H1 (cell line): Measurements from ENCODE around the gene AGAP1. TPM values are rescaled to one million over a fixed set of nuclear protein-coding genes. Genes with fewer than 3 reads are reported as not detected.

Experiments
- CTCF ChIA-PET: fragments of 300-600 bp; sonication (Branson Sonifier 250); formaldehyde crosslinking; loops from one replicate; lab custom pipeline; 2021; ENCODE audit not compliant: partially characterized antibody; lab: Charles Lee
- POLR2A ChIA-PET: fragments of 300-600 bp; sonication (Branson Sonifier 250); formaldehyde crosslinking; loops from one replicate; lab custom pipeline; 2021; ENCODE audit warnings: inconsistent platforms; ENCODE audit not compliant: partially characterized antibody; lab: Charles Lee
- DNase-seq, 2 experiments: peaks; one replicate each; pipeline versions ENCODE4 v3.0.0 to v3.0.0-alpha.2; 2010 to 2022; ENCODE audit warnings: low spot score in 2 of 2, low read depth in 1 of 2, mixed read lengths in 1 of 2
- FAIRE-seq: peaks from 2 replicates; lab custom pipeline; 2011; peaks lifted over from hg19 to GRCh38; lab: Jason Lieb, UNC
- H2AFZ ChIP-seq: 2 replicates; pipeline ENCODE4 v1.8.1; 2012; ENCODE audit warnings: low read length, inconsistent platforms
- H2AK5ac ChIP-seq: 2 replicates; pipeline ENCODE4 v1.6.1; 2013; ENCODE audit warnings: low read depth, low read length
- H2BK120ac ChIP-seq: replicated peaks from 2 replicates; pipeline ENCODE3; 2013; ENCODE audit warnings: low read depth, low read length, inconsistent platforms
- H2BK12ac ChIP-seq: 2 replicates; pipeline ENCODE4 v1.6.1; 2013; ENCODE audit warnings: low read depth, low read length
- H2BK15ac ChIP-seq: 2 replicates; pipeline ENCODE4 v1.6.1; 2013; ENCODE audit warnings: low read length
- H2BK20ac ChIP-seq: 2 replicates; pipeline ENCODE4 v1.6.1; 2013; ENCODE audit warnings: low read length
- H2BK5ac ChIP-seq: 2 replicates; pipeline ENCODE4 v1.6.1; 2013; ENCODE audit warnings: low read depth, low read length
- H3K14ac ChIP-seq: 2 replicates; pipeline ENCODE4 v1.6.1; 2013; ENCODE audit warnings: inconsistent platforms; ENCODE audit not compliant: insufficient read length
- H3K18ac ChIP-seq: 2 replicates; pipeline ENCODE4 v1.6.1; 2013; ENCODE audit warnings: low read length; ENCODE audit errors: extremely low read depth
- H3K23ac ChIP-seq: 2 replicates; pipeline ENCODE4 v1.6.1; 2013; ENCODE audit warnings: inconsistent platforms; ENCODE audit not compliant: insufficient read length
- H3K23me2 ChIP-seq: 2 replicates; pipeline ENCODE4 v1.6.1; 2013; ENCODE audit warnings: low read depth, low read length
- H3K27ac ChIP-seq: 2 replicates; pipeline ENCODE4 v1.6.1; 2011; ENCODE audit warnings: low read depth, low read length, inconsistent platforms
- H3K27me3 ChIP-seq, 4 experiments: replicated peaks in 1 of 4; 1 replicate in 1 of 4; 2 replicates in 3 of 4; pipeline versions ENCODE4 v1.6.1 to v1.8.1; 2011 to 2013; ENCODE audit warnings: low read length in 3 of 4, mild to moderate bottlenecking in 3 of 4, inconsistent platforms in 2 of 4, mixed read lengths in 2 of 4, moderate library complexity in 1 of 4; ENCODE audit not compliant: control insufficient read depth in 3 of 4, insufficient read depth in 3 of 4; ENCODE audit errors: extremely low read depth in 1 of 4
- H3K36me3 ChIP-seq, 4 experiments: 2 replicates each; pipeline versions ENCODE4 v1.6.1 to v1.8.1; 2011 to 2013; ENCODE audit warnings: mild to moderate bottlenecking in 4 of 4, low read length in 3 of 4, moderate library complexity in 2 of 4, control low read depth in 1 of 4, inconsistent platforms in 1 of 4; ENCODE audit not compliant: insufficient read depth in 4 of 4, control insufficient read depth in 2 of 4
- H3K4ac ChIP-seq: replicated peaks from 2 replicates; pipeline ENCODE3; 2013; ENCODE audit warnings: low read length, low read depth, mixed read lengths, inconsistent platforms; ENCODE audit not compliant: insufficient read length
- H3K4me1 ChIP-seq, 4 experiments: replicated peaks in 1 of 4; 1 replicate in 1 of 4; 2 replicates in 3 of 4; pipeline versions ENCODE4 v1.6.1 to v1.8.1; 2011 to 2013; ENCODE audit warnings: low read length in 3 of 4, inconsistent platforms in 2 of 4, mixed read lengths in 1 of 4; ENCODE audit not compliant: insufficient read depth in 4 of 4, control insufficient read depth in 3 of 4
- H3K4me2 ChIP-seq, 2 experiments: 2 replicates each; pipeline versions ENCODE4 v1.6.1 to v1.8.1; 2011 to 2013; ENCODE audit warnings: low read depth in 2 of 2, low read length in 2 of 2, control low read depth in 1 of 2, inconsistent platforms in 1 of 2, mild to moderate bottlenecking in 1 of 2; ENCODE audit not compliant: insufficient read depth in 1 of 2
- H3K4me3 ChIP-seq, 4 experiments: fragments of 200-600, 300-600 bp in 1 of 4; sonication (generic), shearing (Covaris generic), sonication (Bioruptor Twin) in 1 of 4; 2 replicates each; pipeline versions ENCODE4 v1.5.1 to v1.8.1; 2011 to 2016; ENCODE audit warnings: low read length in 4 of 4, low read depth in 3 of 4, control low read depth in 2 of 4, inconsistent platforms in 2 of 4, mild to moderate bottlenecking in 2 of 4, mixed read lengths in 1 of 4, moderate library complexity in 1 of 4; ENCODE audit not compliant: insufficient read depth in 2 of 4; ENCODE audit errors: extremely low read depth in 1 of 4
- H3K56ac ChIP-seq: replicated peaks from 2 replicates; pipeline ENCODE3; 2013; ENCODE audit warnings: low read depth, mild to moderate bottlenecking, mixed read lengths, low read length, inconsistent platforms; ENCODE audit not compliant: insufficient read length
- H3K79me1 ChIP-seq: 2 replicates; pipeline ENCODE4 v1.6.1; 2013; ENCODE audit warnings: low read depth, low read length, control low read depth
- H3K79me2 ChIP-seq, 2 experiments: 2 replicates each; pipeline versions ENCODE4 v1.6.1 to v1.8.1; 2012 to 2013; ENCODE audit warnings: low read length in 2 of 2, mild to moderate bottlenecking in 2 of 2, inconsistent platforms in 1 of 2; ENCODE audit not compliant: insufficient read depth in 2 of 2, control insufficient read depth in 1 of 2
- H3K9ac ChIP-seq, 4 experiments: replicated peaks in 1 of 4; 1 replicate in 1 of 4; 2 replicates in 3 of 4; pipeline versions ENCODE4 v1.6.1 to v1.8.1; 2011 to 2013; ENCODE audit warnings: low read depth in 3 of 4, low read length in 3 of 4, control low read depth in 2 of 4, mild to moderate bottlenecking in 2 of 4, moderate library complexity in 2 of 4, inconsistent platforms in 1 of 4; ENCODE audit errors: extremely low read depth in 1 of 4
- H3K9me3 ChIP-seq, 2 experiments: 2 replicates each; pipeline versions ENCODE4 v1.6.1 to v1.8.1; 2012 to 2013; ENCODE audit warnings: mild to moderate bottlenecking in 2 of 2, moderate library complexity in 2 of 2, control low read depth in 1 of 2, inconsistent platforms in 1 of 2, low read depth in 1 of 2, low read length in 1 of 2, mixed read lengths in 1 of 2; ENCODE audit not compliant: insufficient read depth in 2 of 2
- H4K20me1 ChIP-seq, 2 experiments: replicated peaks in 1 of 2; 2 replicates each; pipeline versions ENCODE3 to v1.8.1; 2011 to 2013; ENCODE audit warnings: inconsistent platforms in 2 of 2, low read length in 2 of 2, mild to moderate bottlenecking in 1 of 2; ENCODE audit not compliant: insufficient read depth in 2 of 2, control insufficient read depth in 1 of 2
- H4K5ac ChIP-seq: 2 replicates; pipeline ENCODE4 v1.6.1; 2013; ENCODE audit warnings: low read length, low read depth, mixed read lengths, inconsistent platforms; ENCODE audit not compliant: insufficient read length
- H4K8ac ChIP-seq: 2 replicates; pipeline ENCODE4 v1.8.0; 2013; ENCODE audit warnings: mild to moderate bottlenecking, moderate library complexity, low read length, inconsistent platforms; ENCODE audit not compliant: insufficient read depth; ENCODE audit errors: extremely low read depth
- H4K91ac ChIP-seq: replicated peaks from 2 replicates; pipeline ENCODE3; 2013; ENCODE audit warnings: low read length, mixed read lengths, inconsistent platforms; ENCODE audit not compliant: insufficient read length
- SUZ12 ChIP-seq: fragments of 200-600 bp; sonication (generic); IDR thresholded peaks from 2 replicates; pipeline ENCODE4 v1.6.1; 2012; ENCODE audit warnings: mild to moderate bottlenecking, inconsistent platforms, low read length, moderate library complexity, mixed read lengths
- WGBS, 2 experiments: shearing (Covaris generic) in 1 of 2; methylation state at CpG; one replicate each; pipeline versions ENCODE4 v1.1.6 to v1.1.7; 2013 to 2015; ENCODE audit warnings: low lambda C conversion rate in 2 of 2, mixed read lengths in 2 of 2, inconsistent platforms in 1 of 2, low coverage in 1 of 2, missing lambda C conversion rate in 1 of 2; ENCODE audit not compliant: insufficient replicate concordance in 2 of 2, insufficient coverage in 1 of 2, insufficient read length in 1 of 2; ENCODE audit errors: extremely low coverage in 1 of 2, missing lambda C conversion rate in 1 of 2; 5-methylcytosine and 5-hydroxymethylcytosine counted together
- polyA plus RNA-seq, 7 experiments: library from polyadenylated mRNA; depleted of rRNA in 3 of 7; stranded (reverse) in 5 of 7; unstranded in 2 of 7; fragments of >200 nt in 5 of 7; fragments of 200-250 nt in 2 of 7; gene quantifications; 1 replicate in 5 of 7; 2 replicates in 1 of 7; 4 replicates in 1 of 7; pipeline versions ENCODE4 v1.2.1 to v1.2.3, GENCODE V29; 2011 to 2013; ENCODE audit warnings: missing spikeins in 2 of 7, mixed read lengths in 2 of 7
- total RNA-seq: library from RNA; stranded (reverse); fragmentation: NEBNext Ultra II Directional; extraction: Animal tissue kit (Norgen Biotek cat#: 25700); gene quantifications from 2 replicates; pipeline ENCODE4 v1.2.1, GENCODE V29; 2021

Gene AGAP1
- total and polyA plus RNA-seq, 2 of the 8 experiments (the other 6 are each of a cell fraction or from before 2014, with no cell fraction given): 18.1 to 39.4 TPM

GRCh38 chr2:235749771-235750160 lies 255.9 kb downstream of the AGAP1 start:
- Histone ChIP-seq H2BK15ac (no peak overlapping the region), H3K27me3 (no peaks in the 10 kb centered on the region), H4K8ac (no peak overlapping the region), H3K18ac (no peak overlapping the region), H3K4ac (no peak overlapping the region), H2BK120ac (no peak overlapping the region), H3K23ac (no peak overlapping the region), H3K36me3 (peaks cover 0 to 13% (median 2%) of the 10 kb centered on the region in 4 experiments; a peak in 4 of 8 replicates), H3K9ac (no peak overlapping the region), H4K20me1 (peaks cover 2 to 6% of the 10 kb centered on the region in 2 experiments), H2BK20ac (no peak overlapping the region), H3K14ac (no peak overlapping the region), H2AK5ac (no peak overlapping the region), H2BK5ac (no peak overlapping the region), H3K4me3 (no peak overlapping the region), H3K79me2 (no peaks in the 10 kb centered on the region), H4K91ac (no peak overlapping the region), H2BK12ac (no peak overlapping the region), H3K56ac (no peak overlapping the region), H3K9me3 (no peaks in the 10 kb centered on the region), H2AFZ (no peak overlapping the region), H3K23me2 (no peaks in the 10 kb centered on the region), H4K5ac (no peak overlapping the region), H3K27ac (no peak overlapping the region), H3K4me2 (no peak overlapping the region), H3K4me1 (peaks cover 5 to 22% (median 15%) of the 10 kb centered on the region in 4 experiments), H3K79me1 (no peaks in the 10 kb centered on the region)
- FAIRE-seq (no peak), DNase-seq (no peak)
- 91% methylated on average over 3 of the region's 3 CpGs; no CpG with 5 or more reads in 1 of the 2 experiments for WGBS, 2 experiments
- ChIA-PET POLR2A (no interaction called here), CTCF (interaction anchor here (0.8 to 1.6 kb wide), 3 partner anchors 9 to 155 kb away, joined by 3 to 4 read pairs (median 3); no protein-coding TSS in a partner anchor)
- TF ChIP-seq SUZ12: no peak
